Panc1 (cell line): ENCODE measurements around the gene C3orf38. TPM values are rescaled to one million over a fixed set of nuclear protein-coding genes. Genes with fewer than 3 reads are reported as not detected.
A peak's percentile ranks its signal among the peaks of the same experiment; 100 is the strongest.

Experiments
- ATAC-seq: fragments of 200-7000 bp; cut with Tn5 transposase; 2 replicates; pipeline ENCODE4 v1.9.1; 2020; ENCODE audit warnings: mild to moderate bottlenecking, moderate library complexity
- BruUV-seq: library from RNA; stranded (reverse); fragments of 400-500 nt; replicated peaks from 2 replicates; lab custom pipeline; 2021; lab: Mats Ljungman, UMichigan
- CTCF ChIA-PET: fragments of 300-600 bp; sonication (Branson Sonifier 250); formaldehyde crosslinking; loops from one replicate; lab custom pipeline; 2022; ENCODE audit warnings: antibody characterized with exemption; lab: Charles Lee
- POLR2A ChIA-PET: fragments of 300-600 bp; sonication (Branson Sonifier 250); formaldehyde crosslinking; loops from one replicate; lab custom pipeline; 2022; ENCODE audit warnings: antibody characterized with exemption; lab: Charles Lee
- DNase-seq: peaks from one replicate; pipeline ENCODE4 v3.0.0-alpha.2; 2010; ENCODE audit warnings: low read depth, low spot score
- H3K27ac ChIP-seq: 2 replicates; pipeline ENCODE4 v1.5.1; 2011; ENCODE audit warnings: mild to moderate bottlenecking, low read length, inconsistent platforms
- H3K27me3 ChIP-seq: fragments of 200-500 bp; sonication (Bioruptor generic); 2 replicates; pipeline ENCODE4 v1.6.0; 2014; ENCODE audit warnings: low read length, inconsistent platforms; ENCODE audit not compliant: control insufficient read depth, insufficient read depth
- H3K36me3 ChIP-seq: fragments of 200-500 bp; sonication (Bioruptor generic); 2 replicates; pipeline ENCODE4 v1.5.1; 2014; ENCODE audit warnings: inconsistent platforms, mild to moderate bottlenecking, low read length, moderate library complexity; ENCODE audit not compliant: control insufficient read depth, insufficient read depth
- H3K4me1 ChIP-seq: 2 replicates; pipeline ENCODE4 v1.5.1; 2011; ENCODE audit warnings: inconsistent platforms, mild to moderate bottlenecking, low read length, moderate library complexity; ENCODE audit not compliant: control insufficient read depth, insufficient read depth
- H3K4me3 ChIP-seq, 2 experiments: 2 replicates each; pipeline ENCODE4 v1.5.1; 2011 to 2012; ENCODE audit warnings: low read depth in 2 of 2, low read length in 2 of 2, mild to moderate bottlenecking in 2 of 2, inconsistent platforms in 1 of 2, moderate library complexity in 1 of 2
- H3K9me3 ChIP-seq: fragments of 200-500 bp; sonication (Bioruptor generic); 2 replicates; pipeline ENCODE4 v1.5.1; 2014; ENCODE audit warnings: low read depth, mild to moderate bottlenecking, inconsistent platforms, low read length, moderate library complexity; ENCODE audit not compliant: control insufficient read depth, insufficient read depth
- POLR2AphosphoS5 ChIP-seq: IDR thresholded peaks from 2 replicates; pipeline ENCODE4 v1.6.1; 2012; ENCODE audit warnings: mild to moderate bottlenecking, low read depth, low read length, moderate library complexity
- SIN3A ChIP-seq: IDR thresholded peaks from 2 replicates; pipeline ENCODE4 v1.6.1; 2012; ENCODE audit warnings: low read depth, mild to moderate bottlenecking, low read length, moderate library complexity, borderline replicate concordance; ENCODE audit not compliant: insufficient read depth
- TCF7L2 ChIP-seq: IDR thresholded peaks from 2 replicates; pipeline ENCODE4 v1.6.1; 2011; ENCODE audit warnings: mild to moderate bottlenecking, low read depth, low read length, inconsistent platforms
- in situ Hi-C: cut with HindIII; loops from 2 replicates; pipeline ENCODE4 v1.10.0; 2016; ENCODE audit warnings: low sequenced_read_pairs, low pct_unique_long_range_greater_than_20kb
- intact Hi-C: fragments of 100-400 bp; cut with micrococcal nuclease; formaldehyde crosslinking; loops from one replicate; pipeline ENCODE4 v1.10.0; 2022; ENCODE audit not compliant: unreplicated experiment
- total RNA-seq: library from RNA; stranded (reverse); gene quantifications from one replicate; pipeline ENCODE4 v1.2.1, GENCODE V29; 2021; ENCODE audit not compliant: unreplicated experiment
- TF ChIP-seq, protein P1 (sequence below): fragments of 450-650 bp; IDR thresholded peaks from 2 replicates; pipeline ENCODE4 v1.5.1; 2017; ENCODE audit warnings: mild to moderate bottlenecking
- TF ChIP-seq, protein P2 (sequence below), 2 experiments: IDR thresholded peaks; 2 replicates each; pipeline ENCODE4 v1.6.1; 2011 to 2012; ENCODE audit warnings: low read depth in 2 of 2, control low read depth in 1 of 2, low read length in 1 of 2, mild to moderate bottlenecking in 1 of 2, moderate library complexity in 1 of 2; ENCODE audit not compliant: insufficient read depth in 1 of 2

The C3orf38 gene
- total RNA-seq, 1 experiment from 2014 or later = 14.3 TPM

DNA sequence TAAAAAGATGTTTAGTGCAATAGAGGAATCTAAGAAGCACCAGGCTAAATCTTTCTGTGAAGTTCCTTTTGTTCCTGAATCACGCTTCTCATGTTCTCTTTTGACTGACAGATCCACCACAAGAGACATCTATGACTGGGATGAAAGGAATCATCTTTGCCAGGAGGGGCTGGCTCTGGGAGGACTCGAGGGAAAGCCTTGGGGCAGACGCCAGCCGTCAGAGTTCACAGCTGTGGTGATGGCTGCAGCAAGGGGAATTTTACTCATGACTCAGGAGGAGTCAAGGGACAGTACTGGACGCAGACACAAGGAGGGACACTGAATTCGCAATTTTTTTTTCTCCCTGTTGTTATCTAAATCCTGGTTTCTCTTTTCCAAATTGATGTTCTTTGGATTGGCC lies 38.7 kb downstream of the C3orf38 start:
- BruUV-seq = no TSS peak
- Histone ChIP-seq H3K4me1 (no peaks in the 10 kb centered on the region), H3K4me3 (no peak overlapping the region; a peak in 1 of 4 replicates), H3K27me3 (no peaks in the 10 kb centered on the region), H3K27ac (no peak overlapping the region), H3K9me3 (no peaks in the 10 kb centered on the region), H3K36me3 (no peaks in the 10 kb centered on the region)
- DNase-seq (no peak), ATAC-seq (no peak)
- in situ Hi-C loops = no loop called here
- ChIA-PET POLR2A (no interaction called here), CTCF (no interaction called here)
- TF ChIP-seq, protein P1, sequence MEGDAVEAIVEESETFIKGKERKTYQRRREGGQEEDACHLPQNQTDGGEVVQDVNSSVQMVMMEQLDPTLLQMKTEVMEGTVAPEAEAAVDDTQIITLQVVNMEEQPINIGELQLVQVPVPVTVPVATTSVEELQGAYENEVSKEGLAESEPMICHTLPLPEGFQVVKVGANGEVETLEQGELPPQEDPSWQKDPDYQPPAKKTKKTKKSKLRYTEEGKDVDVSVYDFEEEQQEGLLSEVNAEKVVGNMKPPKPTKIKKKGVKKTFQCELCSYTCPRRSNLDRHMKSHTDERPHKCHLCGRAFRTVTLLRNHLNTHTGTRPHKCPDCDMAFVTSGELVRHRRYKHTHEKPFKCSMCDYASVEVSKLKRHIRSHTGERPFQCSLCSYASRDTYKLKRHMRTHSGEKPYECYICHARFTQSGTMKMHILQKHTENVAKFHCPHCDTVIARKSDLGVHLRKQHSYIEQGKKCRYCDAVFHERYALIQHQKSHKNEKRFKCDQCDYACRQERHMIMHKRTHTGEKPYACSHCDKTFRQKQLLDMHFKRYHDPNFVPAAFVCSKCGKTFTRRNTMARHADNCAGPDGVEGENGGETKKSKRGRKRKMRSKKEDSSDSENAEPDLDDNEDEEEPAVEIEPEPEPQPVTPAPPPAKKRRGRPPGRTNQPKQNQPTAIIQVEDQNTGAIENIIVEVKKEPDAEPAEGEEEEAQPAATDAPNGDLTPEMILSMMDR = no peak
- TF ChIP-seq POLR2AphosphoS5 = no peak
- TF ChIP-seq, protein P2, sequence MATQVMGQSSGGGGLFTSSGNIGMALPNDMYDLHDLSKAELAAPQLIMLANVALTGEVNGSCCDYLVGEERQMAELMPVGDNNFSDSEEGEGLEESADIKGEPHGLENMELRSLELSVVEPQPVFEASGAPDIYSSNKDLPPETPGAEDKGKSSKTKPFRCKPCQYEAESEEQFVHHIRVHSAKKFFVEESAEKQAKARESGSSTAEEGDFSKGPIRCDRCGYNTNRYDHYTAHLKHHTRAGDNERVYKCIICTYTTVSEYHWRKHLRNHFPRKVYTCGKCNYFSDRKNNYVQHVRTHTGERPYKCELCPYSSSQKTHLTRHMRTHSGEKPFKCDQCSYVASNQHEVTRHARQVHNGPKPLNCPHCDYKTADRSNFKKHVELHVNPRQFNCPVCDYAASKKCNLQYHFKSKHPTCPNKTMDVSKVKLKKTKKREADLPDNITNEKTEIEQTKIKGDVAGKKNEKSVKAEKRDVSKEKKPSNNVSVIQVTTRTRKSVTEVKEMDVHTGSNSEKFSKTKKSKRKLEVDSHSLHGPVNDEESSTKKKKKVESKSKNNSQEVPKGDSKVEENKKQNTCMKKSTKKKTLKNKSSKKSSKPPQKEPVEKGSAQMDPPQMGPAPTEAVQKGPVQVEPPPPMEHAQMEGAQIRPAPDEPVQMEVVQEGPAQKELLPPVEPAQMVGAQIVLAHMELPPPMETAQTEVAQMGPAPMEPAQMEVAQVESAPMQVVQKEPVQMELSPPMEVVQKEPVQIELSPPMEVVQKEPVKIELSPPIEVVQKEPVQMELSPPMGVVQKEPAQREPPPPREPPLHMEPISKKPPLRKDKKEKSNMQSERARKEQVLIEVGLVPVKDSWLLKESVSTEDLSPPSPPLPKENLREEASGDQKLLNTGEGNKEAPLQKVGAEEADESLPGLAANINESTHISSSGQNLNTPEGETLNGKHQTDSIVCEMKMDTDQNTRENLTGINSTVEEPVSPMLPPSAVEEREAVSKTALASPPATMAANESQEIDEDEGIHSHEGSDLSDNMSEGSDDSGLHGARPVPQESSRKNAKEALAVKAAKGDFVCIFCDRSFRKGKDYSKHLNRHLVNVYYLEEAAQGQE (IDR thresholded peaks at IDR 0.05; ENCODE audit: insufficient read depth in 1 of 2, low read depth in 2 of 2, low read length in 1 of 2) = no peak
- no peak for TF ChIP-seq TCF7L2
- no peak for TF ChIP-seq SIN3A
- intact Hi-C loops = no loop called here

DNA sequence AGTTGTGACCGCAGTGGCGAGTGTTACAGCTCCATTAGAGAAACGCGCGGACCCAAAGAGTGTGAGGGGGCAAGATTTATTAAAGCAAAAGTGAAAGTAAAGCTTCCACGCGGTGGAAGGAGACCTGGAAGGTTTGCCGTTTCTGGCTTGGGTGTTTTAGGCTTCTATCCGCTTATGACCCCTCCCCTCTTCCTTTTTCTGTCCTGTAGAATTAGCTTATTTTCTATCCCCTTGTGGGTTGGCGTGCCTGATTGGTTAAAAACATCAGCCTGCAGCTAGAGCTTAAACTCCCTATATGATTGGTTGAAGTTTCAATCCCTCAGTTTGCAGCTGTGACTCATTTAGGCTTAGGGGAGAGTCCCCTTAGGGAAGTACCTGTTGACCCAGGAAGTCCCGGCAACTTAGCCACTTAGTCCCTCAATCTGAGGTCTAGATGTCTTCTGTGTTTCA lies 39.6 kb downstream of the C3orf38 start:
- no peak for ATAC-seq
- Histone ChIP-seq H3K4me1 (no peaks in the 10 kb centered on the region), H3K4me3 (peak overlapping the region; percentile 20 to 27; a peak in 2 of 4 replicates), H3K27ac (no peak overlapping the region), H3K27me3 (no peaks in the 10 kb centered on the region), H3K36me3 (no peaks in the 10 kb centered on the region), H3K9me3 (no peaks in the 10 kb centered on the region)
- CTCF ChIA-PET = no interaction called here
- intact Hi-C loops (no loop called here), in situ Hi-C loops (no loop called here)
- TF ChIP-seq POLR2AphosphoS5 = no peak
- TF ChIP-seq, protein P2 (IDR thresholded peaks at IDR 0.05; ENCODE audit: insufficient read depth in 1 of 2, low read depth in 2 of 2, low read length in 1 of 2) = no peak
- no peak for TF ChIP-seq SIN3A
- TF ChIP-seq, protein P1 = no peak
- no peak for TF ChIP-seq TCF7L2
- POLR2A ChIA-PET = no interaction called here
- BruUV-seq = no TSS peak
- no peak for DNase-seq
